ENCODE results near the gene CLEC9A. TPM values are rescaled to one million over a fixed set of nuclear protein-coding genes. Genes with fewer than 3 reads are reported as not detected.
"Not testable (repeated sequence)": the region's sequence is repeated elsewhere in the genome, so short reads cannot be mapped to it uniquely, and the experiment has no call there.

Gene CLEC9A
- not detected in 2 replicates for total RNA-seq (2014; rRNA removed; shearing (Covaris generic))

DNA sequence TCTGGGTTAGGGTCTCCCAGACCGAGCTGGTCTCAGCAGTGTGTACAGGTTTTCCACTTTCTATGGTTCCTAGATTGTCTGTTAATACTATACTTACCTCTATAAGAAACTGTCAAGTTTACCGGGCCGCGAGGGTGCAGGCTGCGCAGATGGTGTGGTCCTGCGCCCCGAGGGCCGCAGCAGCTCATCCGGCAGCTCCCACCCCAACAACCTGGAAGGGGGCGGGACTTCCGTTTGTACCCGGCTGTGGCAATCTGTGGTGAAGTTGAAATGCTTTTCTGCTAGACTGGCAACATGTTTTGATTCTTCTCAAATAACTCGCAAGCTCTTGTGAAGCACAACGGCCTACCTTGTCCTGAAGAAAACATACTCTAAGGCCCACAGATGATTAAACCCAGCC lies at the start of gene CLEC9A:
CLEC9A (plus strand) TSS at position 237 of the 400 bp plus-strand sequence. CDS start 22,006 bp downstream, outside the sequence.
- Histone ChIP-seq H3K4me1 (replicated peaks) (peaks cover 29% of the 10 kb centered on the region), H3K36me3 (no peaks in the 10 kb centered on the region), H3K9me3 (replicated peaks) (no peaks in the 10 kb centered on the region), H3K4me3 (no peak within 1 kb of the TSS), H3K27me3 (replicated peaks) (no peaks in the 10 kb centered on the region), H3K27ac (peak within 1 kb of the TSS; percentile 97)
- no peak for DNase-seq (ENCODE audit: low read depth in 1 of 2, low spot score in 2 of 2)

DNA sequence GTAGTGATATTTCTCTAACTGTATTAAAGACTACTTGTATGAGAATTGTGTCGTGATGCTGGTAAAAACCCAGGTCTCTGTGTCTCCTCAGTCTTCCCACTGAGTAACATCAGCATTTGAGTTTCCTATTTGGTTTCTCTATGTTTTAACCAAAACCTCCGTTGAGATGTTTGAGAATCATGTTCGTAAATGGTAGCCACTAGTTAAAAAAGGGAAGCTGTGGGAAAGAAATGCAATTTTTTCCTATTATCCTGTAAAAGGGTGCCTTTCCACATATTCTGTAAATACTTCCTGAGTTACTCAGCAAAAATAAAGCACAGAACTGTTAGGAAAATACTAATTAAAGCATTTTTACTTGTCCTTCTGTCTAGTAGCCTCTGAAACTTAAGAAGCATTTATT lies 38.6 kb upstream of the CLEC9A start:
- H3K9me3 ChIP-seq (replicated peaks) = no peaks in the 10 kb centered on the region
- DNase-seq (ENCODE audit: low read depth in 1 of 2, low spot score in 2 of 2) = no peak
- no peaks in the 10 kb centered on the region for H3K4me1 ChIP-seq (replicated peaks)
- no peak overlapping the region for H3K27ac ChIP-seq
- H3K4me3 ChIP-seq = no peak overlapping the region
- no peaks in the 10 kb centered on the region for H3K36me3 ChIP-seq
- H3K27me3 ChIP-seq (replicated peaks) = peaks cover 32% of the 10 kb centered on the region

DNA sequence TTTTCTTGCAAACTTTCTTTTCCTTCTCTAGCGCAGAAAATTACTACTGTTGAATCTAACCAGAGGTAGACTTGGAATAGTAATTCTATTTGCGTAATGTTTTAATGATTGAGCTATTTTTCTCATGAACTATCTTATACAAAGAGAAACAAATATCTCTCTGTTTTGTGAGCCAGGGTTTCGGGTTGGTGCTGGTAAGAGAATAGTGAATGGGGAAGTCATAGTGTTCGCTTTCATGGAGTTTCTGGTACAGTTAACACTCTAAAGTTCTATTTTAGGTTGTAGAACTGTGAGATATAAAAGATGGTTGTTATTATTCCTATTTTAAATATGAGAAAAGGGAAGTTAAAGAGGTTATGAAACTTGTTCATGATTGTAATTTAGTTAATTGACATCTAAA lies 38.2 kb upstream of the CLEC9A start:
- Histone ChIP-seq H3K4me3 (no peak overlapping the region), H3K36me3 (no peaks in the 10 kb centered on the region), H3K27me3 (replicated peaks) (peaks cover 32% of the 10 kb centered on the region), H3K9me3 (replicated peaks) (no peaks in the 10 kb centered on the region), H3K27ac (no peak overlapping the region), H3K4me1 (replicated peaks) (no peaks in the 10 kb centered on the region)
- no peak for DNase-seq (ENCODE audit: low read depth in 1 of 2, low spot score in 2 of 2)

DNA sequence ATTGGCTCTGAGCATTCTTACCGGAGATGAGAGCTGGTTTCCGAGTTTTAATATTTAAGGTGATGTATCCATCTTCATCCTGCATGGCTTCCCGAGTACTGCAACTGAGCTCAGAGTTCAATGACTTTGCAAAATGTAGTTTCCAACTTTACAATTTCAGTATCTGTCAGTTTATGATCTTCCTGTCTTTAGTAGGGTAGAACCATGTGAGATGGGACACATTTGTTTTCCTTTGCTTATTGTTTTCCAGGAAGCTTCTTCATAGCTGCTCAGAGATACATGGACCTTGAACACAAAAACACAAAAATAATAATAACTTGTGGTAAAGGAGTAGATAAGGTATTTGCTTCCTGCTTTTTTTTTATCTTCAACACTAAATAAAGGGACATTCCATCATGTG lies 31.5 kb upstream of the CLEC9A start, which contains the start of gene CLEC1B:
CLEC1B (minus strand) TSS at position 106 of the 400 bp plus-strand sequence; CDS start at position 85, 21 bp downstream.
- H3K36me3 ChIP-seq = no peaks in the 10 kb centered on the region
- H3K27ac ChIP-seq = no peak within 1 kb of the TSS
- peaks cover 11% of the 10 kb centered on the region for H3K27me3 ChIP-seq (replicated peaks)
- H3K9me3 ChIP-seq (replicated peaks) = no peaks in the 10 kb centered on the region
- H3K4me1 ChIP-seq (replicated peaks) = no peaks in the 10 kb centered on the region
- no peak within 1 kb of the TSS for H3K4me3 ChIP-seq
- DNase-seq (ENCODE audit: low read depth in 1 of 2, low spot score in 2 of 2) = no peak

DNA sequence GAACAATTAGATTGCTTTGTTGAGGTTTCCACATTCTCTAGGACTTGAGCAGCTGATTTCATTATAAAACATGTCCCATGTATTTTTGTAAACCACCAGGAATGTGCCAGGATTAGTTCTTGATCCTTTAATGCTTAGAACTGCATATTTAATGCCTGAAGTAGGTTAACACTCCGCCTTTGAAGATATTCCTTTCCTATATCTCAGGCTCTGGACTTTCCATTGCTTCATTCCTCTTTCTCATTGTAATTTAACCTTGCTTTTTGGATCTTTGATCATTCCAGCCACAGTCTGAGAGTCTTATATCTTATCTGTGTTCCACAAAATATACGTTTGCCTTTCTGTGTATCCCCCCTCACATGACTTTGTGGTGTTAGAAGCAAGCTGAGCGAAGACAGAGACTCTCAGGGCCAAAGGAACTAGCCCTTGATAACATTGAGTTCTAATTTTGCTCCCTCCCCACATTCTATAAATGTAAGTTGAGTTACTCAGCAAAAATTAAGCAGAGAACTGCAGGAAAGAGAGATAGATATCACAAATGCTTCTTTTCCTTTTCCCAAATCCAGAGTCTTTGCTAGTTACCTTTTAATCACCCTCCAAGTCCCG lies 29.2 kb upstream of the CLEC9A start:
- no peaks in the 10 kb centered on the region for H3K4me1 ChIP-seq (replicated peaks)
- H3K27ac ChIP-seq = no peak overlapping the region
- no peaks in the 10 kb centered on the region for H3K36me3 ChIP-seq
- peaks cover 7% of the 10 kb centered on the region for H3K27me3 ChIP-seq (replicated peaks)
- DNase-seq (ENCODE audit: low read depth in 1 of 2, low spot score in 2 of 2) = no peak
- H3K9me3 ChIP-seq (replicated peaks) = no peaks in the 10 kb centered on the region
- H3K4me3 ChIP-seq = no peak overlapping the region

DNA sequence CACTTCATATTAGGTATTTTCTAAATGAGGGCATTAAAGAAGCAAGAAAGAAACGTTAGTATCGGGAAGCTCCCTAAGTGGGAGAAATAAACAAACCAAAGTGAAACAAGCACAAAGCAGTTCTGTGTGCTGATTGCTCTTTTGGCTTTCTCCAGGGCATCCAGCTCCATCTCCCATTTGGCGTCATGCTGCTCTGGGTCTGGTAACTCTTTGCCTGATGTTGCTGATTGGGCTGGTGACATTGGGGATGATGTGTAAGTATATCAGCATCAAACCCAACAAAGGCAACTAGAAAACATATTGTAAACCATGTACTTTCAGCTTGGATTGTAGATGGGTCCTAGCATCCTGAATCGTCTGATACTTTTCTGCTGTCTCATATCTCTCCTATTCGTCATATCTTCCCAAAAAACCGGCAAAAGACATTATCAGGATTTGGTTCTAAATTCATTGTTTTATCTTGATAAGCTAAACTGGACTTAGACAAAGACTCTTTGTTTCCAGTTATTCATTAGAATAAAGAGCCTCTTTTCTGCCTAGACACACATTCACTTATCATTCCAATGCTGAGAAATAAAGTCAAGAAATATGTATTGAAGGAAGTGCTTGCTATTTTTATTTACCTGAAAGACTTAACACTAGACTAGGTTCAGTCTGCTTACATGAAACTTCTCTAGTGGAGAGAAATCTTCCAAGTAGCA lies 17.7 kb upstream of the CLEC9A start:
- Histone ChIP-seq H3K9me3 (replicated peaks) (no peaks in the 10 kb centered on the region), H3K27me3 (replicated peaks) (no peaks in the 10 kb centered on the region; the same call in 1 of the 2 replicates), H3K36me3 (no peaks in the 10 kb centered on the region), H3K4me1 (replicated peaks) (peaks cover 15% of the 10 kb centered on the region), H3K4me3 (no peak overlapping the region), H3K27ac (no peak overlapping the region)
- DNase-seq (ENCODE audit: low read depth in 1 of 2, low spot score in 2 of 2) = no peak

DNA sequence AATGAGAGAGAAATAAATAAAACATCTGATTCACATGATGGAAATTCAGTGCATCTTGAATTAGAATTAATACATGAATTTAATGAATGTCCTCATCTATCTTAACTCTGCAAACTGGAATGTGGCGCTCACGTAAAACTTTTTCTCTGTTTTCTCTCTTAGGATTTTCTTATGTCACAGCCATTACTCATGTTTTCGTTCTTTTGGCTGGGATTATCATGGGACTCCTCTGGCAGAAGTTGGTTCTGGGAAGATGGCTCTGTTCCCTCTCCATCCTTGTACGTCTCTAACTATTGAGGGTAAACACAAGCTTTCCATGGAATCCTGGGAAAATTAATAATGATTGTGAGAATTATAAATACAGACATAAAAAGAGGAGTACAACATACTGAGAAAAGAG lies 15.0 kb upstream of the CLEC9A start:
- Histone ChIP-seq H3K36me3 (no peaks in the 10 kb centered on the region), H3K27me3 (replicated peaks) (no peaks in the 10 kb centered on the region), H3K4me1 (replicated peaks) (peaks cover 10% of the 10 kb centered on the region), H3K27ac (no peak overlapping the region), H3K9me3 (replicated peaks) (no peaks in the 10 kb centered on the region), H3K4me3 (no peak overlapping the region)
- DNase-seq (ENCODE audit: low read depth in 1 of 2, low spot score in 2 of 2) = no peak

DNA sequence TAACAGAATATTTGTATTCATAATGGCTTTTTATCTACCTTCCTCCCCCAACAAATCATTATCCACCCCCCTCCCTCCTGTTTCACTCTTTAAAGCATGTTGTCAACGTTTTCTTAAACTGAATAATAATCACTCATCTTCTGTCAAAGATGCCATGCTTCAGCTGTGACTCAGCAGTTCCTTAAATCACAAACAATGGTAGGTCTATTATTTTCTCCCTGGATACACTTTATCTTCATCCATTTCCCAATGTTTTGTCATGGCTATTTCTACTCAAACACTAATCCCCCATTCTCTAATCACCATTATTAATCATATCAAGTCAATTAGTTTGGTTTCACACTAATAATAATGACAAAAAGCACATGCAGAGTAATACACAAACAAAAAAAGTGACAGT lies 13.6 kb upstream of the CLEC9A start:
- Histone ChIP-seq H3K27me3 (replicated peaks) (no peaks in the 10 kb centered on the region), H3K36me3 (no peaks in the 10 kb centered on the region), H3K9me3 (replicated peaks) (no peaks in the 10 kb centered on the region), H3K4me1 (replicated peaks) (peaks cover 10% of the 10 kb centered on the region), H3K4me3 (no peak overlapping the region), H3K27ac (peak overlapping the region; percentile 49)
- peak in 1 of 2 experiments; percentile 15 for DNase-seq (ENCODE audit: low read depth in 1 of 2, low spot score in 2 of 2)

DNA sequence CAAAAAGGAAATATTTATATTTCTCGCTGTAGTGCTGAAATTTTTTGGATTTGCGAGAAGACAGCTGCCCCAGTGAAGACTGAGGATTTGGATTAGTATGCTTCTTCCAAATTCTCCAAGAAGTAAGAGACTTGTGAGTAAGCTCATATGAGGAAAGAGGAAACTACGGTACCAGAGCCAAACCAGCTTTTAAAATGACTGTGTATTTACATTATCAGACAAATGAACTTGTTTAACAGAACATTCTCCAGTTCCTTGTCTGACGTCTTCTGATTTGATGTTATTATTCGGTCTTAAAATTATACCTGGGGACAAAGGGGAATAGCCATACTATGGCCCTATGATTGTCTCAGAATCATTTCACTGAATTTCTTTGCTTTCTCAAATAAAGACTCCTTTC lies 12.1 kb upstream of the CLEC9A start:
- Histone ChIP-seq H3K27ac (no peak overlapping the region), H3K27me3 (replicated peaks) (no peaks in the 10 kb centered on the region), H3K4me1 (replicated peaks) (peaks cover 10% of the 10 kb centered on the region), H3K9me3 (replicated peaks) (no peaks in the 10 kb centered on the region), H3K4me3 (no peak overlapping the region), H3K36me3 (no peaks in the 10 kb centered on the region)
- no peak for DNase-seq (ENCODE audit: low read depth in 1 of 2, low spot score in 2 of 2)

DNA sequence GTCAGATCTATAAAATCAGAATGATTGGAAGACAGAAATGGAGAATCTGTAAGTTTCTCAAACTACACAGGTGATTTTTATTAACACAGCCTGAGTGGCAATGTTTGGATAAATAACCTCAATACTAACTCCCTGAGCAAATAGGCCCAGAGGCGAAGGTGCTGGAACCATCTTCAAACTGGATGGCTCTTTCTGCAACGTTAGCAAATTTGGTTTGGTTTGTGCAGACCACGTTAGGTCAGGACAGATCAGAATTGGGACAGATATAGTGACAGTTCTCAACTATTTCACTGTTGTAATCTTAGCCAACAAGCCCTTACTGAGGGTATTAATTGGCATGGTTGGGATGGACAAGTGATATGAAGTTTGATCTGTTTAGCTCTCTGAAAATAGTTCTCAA lies 9.1 kb upstream of the CLEC9A start:
- Histone ChIP-seq H3K4me1 (replicated peaks) (peaks cover 10% of the 10 kb centered on the region), H3K9me3 (replicated peaks) (no peaks in the 10 kb centered on the region), H3K36me3 (no peaks in the 10 kb centered on the region), H3K4me3 (no peak overlapping the region), H3K27me3 (replicated peaks) (no peaks in the 10 kb centered on the region), H3K27ac (no peak overlapping the region)
- no peak for DNase-seq (ENCODE audit: low read depth in 1 of 2, low spot score in 2 of 2)

DNA sequence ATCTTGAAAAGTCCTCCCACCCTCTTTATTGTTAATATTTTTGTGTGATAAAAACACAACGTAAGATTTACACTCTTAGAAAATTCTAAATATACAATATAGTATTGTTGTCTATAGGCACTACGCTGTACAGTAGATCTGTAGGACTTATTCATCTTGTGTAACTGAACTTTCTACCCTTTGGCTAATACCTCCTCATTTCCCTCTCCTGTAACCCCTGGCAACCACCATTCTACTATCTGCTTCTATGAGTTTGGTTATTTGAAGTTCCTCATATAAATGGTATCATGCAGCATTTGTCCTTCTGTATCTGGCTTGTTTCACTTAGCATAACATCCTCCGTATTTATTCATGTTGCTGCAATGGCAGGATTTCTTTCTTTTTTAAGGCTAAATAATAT lies 5.2 kb upstream of the CLEC9A start:
- Histone ChIP-seq H3K4me3 (no peak overlapping the region), H3K27ac (no peak overlapping the region), H3K36me3 (no peaks in the 10 kb centered on the region), H3K9me3 (replicated peaks) (no peaks in the 10 kb centered on the region), H3K27me3 (replicated peaks) (no peaks in the 10 kb centered on the region), H3K4me1 (replicated peaks) (peaks cover 9% of the 10 kb centered on the region)
- no peak for DNase-seq (ENCODE audit: low read depth in 1 of 2, low spot score in 2 of 2)

DNA sequence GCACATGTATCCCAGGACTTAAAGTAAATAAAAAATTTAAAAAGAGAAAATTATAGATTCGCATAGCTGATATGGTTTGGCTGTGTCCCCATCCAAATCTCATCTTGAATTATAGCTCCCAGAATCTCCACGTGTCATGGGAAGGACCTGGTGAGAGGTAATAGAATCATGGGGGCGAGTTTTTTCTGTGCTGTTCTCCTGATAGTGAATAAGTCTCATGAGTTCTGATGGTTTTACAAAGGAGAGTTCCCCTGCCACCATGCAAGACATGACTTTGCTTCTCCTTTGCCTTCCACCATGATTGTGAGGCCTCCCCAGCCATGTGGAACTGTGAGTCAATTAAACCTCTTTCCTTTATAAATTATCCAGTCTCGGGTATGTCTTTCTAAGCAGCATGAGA lies 3.8 kb upstream of the CLEC9A start:
- DNase-seq (ENCODE audit: low read depth in 1 of 2, low spot score in 2 of 2); H3K27me3 ChIP-seq (replicated peaks); H3K9me3 ChIP-seq (replicated peaks); H3K36me3 ChIP-seq; H3K4me3 ChIP-seq: not testable (repeated sequence)
- peaks cover 23% of the 10 kb centered on the region for H3K4me1 ChIP-seq (replicated peaks)
- H3K27ac ChIP-seq = peak overlapping the region; percentile 84

DNA sequence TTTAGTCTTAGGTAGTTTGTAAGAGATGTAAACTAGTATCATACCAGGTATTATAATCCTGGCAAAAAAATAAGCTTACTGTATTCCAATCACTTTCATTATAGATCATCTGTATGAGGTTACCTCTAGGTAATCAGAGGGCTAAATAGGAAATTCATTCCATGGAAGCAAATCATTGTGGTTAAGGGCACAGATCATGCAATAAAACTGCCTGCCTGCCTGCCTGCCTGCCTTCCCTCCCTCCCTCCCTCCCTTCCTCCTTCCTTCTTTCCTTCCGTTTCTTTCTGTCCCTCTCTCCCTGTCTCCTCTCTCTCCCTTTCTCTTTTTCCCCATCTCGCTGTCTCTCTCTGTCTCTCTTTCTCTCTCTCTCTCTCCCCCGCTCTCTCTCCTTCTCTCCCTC lies 3.2 kb upstream of the CLEC9A start:
- H3K9me3 ChIP-seq (replicated peaks) = no peaks in the 10 kb centered on the region
- peaks cover 26% of the 10 kb centered on the region for H3K4me1 ChIP-seq (replicated peaks)
- no peak overlapping the region for H3K4me3 ChIP-seq
- H3K36me3 ChIP-seq = no peaks in the 10 kb centered on the region
- no peaks in the 10 kb centered on the region for H3K27me3 ChIP-seq (replicated peaks)
- H3K27ac ChIP-seq = peak overlapping the region; percentile 84
- DNase-seq (ENCODE audit: low read depth in 1 of 2, low spot score in 2 of 2) = no peak

DNA sequence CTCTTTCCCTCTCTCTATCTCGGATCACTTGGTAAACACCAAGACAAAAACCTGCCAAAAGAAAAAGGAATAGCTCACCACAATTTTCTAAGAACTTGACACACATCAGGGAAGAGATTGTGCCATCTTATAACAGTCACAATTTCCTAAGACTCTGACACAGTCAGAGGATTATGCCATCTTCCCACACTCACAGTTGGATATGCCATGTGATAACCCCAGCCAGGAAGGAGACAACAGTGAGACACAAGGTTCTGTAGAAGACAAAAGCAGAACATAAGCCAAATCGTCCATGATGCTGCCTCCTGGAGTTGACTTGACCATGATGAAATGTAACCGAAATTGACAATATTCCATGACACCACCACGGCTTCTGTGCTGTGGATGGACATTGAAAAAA lies 2.8 kb upstream of the CLEC9A start:
- Histone ChIP-seq H3K36me3 (no peaks in the 10 kb centered on the region), H3K4me1 (replicated peaks) (peaks cover 29% of the 10 kb centered on the region), H3K27ac (peak overlapping the region; percentile 84), H3K9me3 (replicated peaks) (no peaks in the 10 kb centered on the region), H3K4me3 (no peak overlapping the region), H3K27me3 (replicated peaks) (no peaks in the 10 kb centered on the region)
- DNase-seq (ENCODE audit: low read depth in 1 of 2, low spot score in 2 of 2) = peak in 1 of 2 experiments; percentile 43

All from SJSA1 (cell line).